HepG2 (cell line): ENCODE measurements around the gene PCOLCE2. TPM values are rescaled to one million over a fixed set of nuclear protein-coding genes. Genes with fewer than 3 reads are reported as not detected.

ENCODE experiments used
- CAMTA2 ChIP-seq: sonication (generic); formaldehyde crosslinking; IDR thresholded peaks from 2 replicates; pipeline ENCODE4 v1.4.0; 2020; ENCODE audit warnings: mild to moderate bottlenecking, missing genetic modification reagents, borderline replicate concordance
- CEBPB ChIP-seq: IDR thresholded peaks from 2 replicates; pipeline ENCODE4 v1.6.1; 2011; ENCODE audit warnings: low read depth, low read length, improper control_type of control experiment, borderline replicate concordance
- CREB1 ChIP-seq, 2 experiments: fragments of 450-650 bp in 1 of 2; IDR thresholded peaks; 2 replicates each; pipeline ENCODE4 v1.6.1; 2016 to 2017; ENCODE audit warnings: control low read depth in 1 of 2, mild to moderate bottlenecking in 1 of 2, missing compliant biosample characterization in 1 of 2, missing genetic modification characterization in 1 of 2
- EHMT2 ChIP-seq: fragments of 200-600 bp; sonication (generic); IDR thresholded peaks from 2 replicates; pipeline ENCODE4 v1.7.0; 2017; ENCODE audit warnings: antibody characterized with exemption, low read depth, low read length, borderline replicate concordance
- FOXO1 ChIP-seq: sonication (generic); formaldehyde crosslinking; IDR thresholded peaks from 2 replicates; pipeline ENCODE4 v1.4.0; 2020; ENCODE audit warnings: missing genetic modification reagents
- KAT7 ChIP-seq: IDR thresholded peaks from 2 replicates; pipeline ENCODE4 v1.6.1; 2018; ENCODE audit warnings: borderline replicate concordance, missing compliant biosample characterization
- MIER2 ChIP-seq: IDR thresholded peaks from 2 replicates; pipeline ENCODE4 v1.6.1; 2016; ENCODE audit warnings: missing biosample characterization, missing genetic modification reagents
- MIXL1 ChIP-seq: IDR thresholded peaks from 2 replicates; pipeline ENCODE4 v1.6.1; 2016
- RARA ChIP-seq: IDR thresholded peaks from 2 replicates; pipeline ENCODE4 v1.6.1; 2016; ENCODE audit warnings: missing genetic modification reagents, missing compliant biosample characterization
- SOX5 ChIP-seq: IDR thresholded peaks from 2 replicates; pipeline ENCODE4 v1.6.1; 2016; ENCODE audit warnings: borderline replicate concordance
- SSRP1 ChIP-seq: IDR thresholded peaks from 2 replicates; pipeline ENCODE4 v1.6.1; 2016; ENCODE audit warnings: control low read depth
- ZC3H4 ChIP-seq: sonication (generic); formaldehyde crosslinking; IDR thresholded peaks from 2 replicates; pipeline ENCODE4 v1.4.0; 2020; ENCODE audit warnings: missing genetic modification reagents, borderline replicate concordance
- ZNF792 ChIP-seq: IDR thresholded peaks from 2 replicates; pipeline ENCODE4 v1.6.1; 2016
- polyA plus RNA-seq, 8 experiments: library from polyadenylated mRNA; depleted of rRNA in 3 of 8; stranded (reverse) in 7 of 8; unstranded in 1 of 8; fragments of >200 nt; fragmentation: Illumina TruSeq in 4 of 8; extraction: Trizol in 4 of 8; gene quantifications; 2 replicates each; pipeline versions ENCODE4 v1.2.1 to v1.2.3, GENCODE V29; 2011 to 2016; ENCODE audit warnings: low read depth in 4 of 8, missing spikeins in 1 of 8, mixed read lengths in 1 of 8; ENCODE audit not compliant: insufficient read depth in 1 of 8
- total RNA-seq, 5 experiments: library from RNA; depleted of rRNA; stranded (reverse); fragments of >200 nt; fragmentation: Illumina TruSeq; extraction: Trizol; gene quantifications; 2 replicates each; pipeline ENCODE4 v1.2.3, GENCODE V29; 2016; ENCODE audit warnings: low read depth in 1 of 5
- TF ChIP-seq, protein P1 (sequence below): sonication (generic); formaldehyde crosslinking; IDR thresholded peaks from 2 replicates; pipeline ENCODE4 v1.4.0; 2020; ENCODE audit warnings: missing genetic modification reagents
- TF ChIP-seq, protein P2 (sequence below): sonication (generic); formaldehyde crosslinking; IDR thresholded peaks from 2 replicates; pipeline ENCODE4 v1.5.0; 2020; ENCODE audit warnings: missing genetic modification reagents, mild to moderate bottlenecking, borderline replicate concordance
- TF ChIP-seq, protein P3 (sequence below): sonication (generic); formaldehyde crosslinking; IDR thresholded peaks from 2 replicates; pipeline ENCODE4 v1.4.0; 2020; ENCODE audit warnings: low read depth, missing genetic modification reagents
- TF ChIP-seq, protein P4 (sequence below): sonication (generic); formaldehyde crosslinking; IDR thresholded peaks from 2 replicates; pipeline ENCODE4 v1.4.0; 2020; ENCODE audit warnings: missing genetic modification reagents, borderline replicate concordance

PCOLCE2 gene
- total and polyA plus RNA-seq, 2 of the 13 experiments (the other 11 are each of a cell fraction or from before 2014, with no cell fraction given), result 0.71 to 2.0 TPM

DNA sequence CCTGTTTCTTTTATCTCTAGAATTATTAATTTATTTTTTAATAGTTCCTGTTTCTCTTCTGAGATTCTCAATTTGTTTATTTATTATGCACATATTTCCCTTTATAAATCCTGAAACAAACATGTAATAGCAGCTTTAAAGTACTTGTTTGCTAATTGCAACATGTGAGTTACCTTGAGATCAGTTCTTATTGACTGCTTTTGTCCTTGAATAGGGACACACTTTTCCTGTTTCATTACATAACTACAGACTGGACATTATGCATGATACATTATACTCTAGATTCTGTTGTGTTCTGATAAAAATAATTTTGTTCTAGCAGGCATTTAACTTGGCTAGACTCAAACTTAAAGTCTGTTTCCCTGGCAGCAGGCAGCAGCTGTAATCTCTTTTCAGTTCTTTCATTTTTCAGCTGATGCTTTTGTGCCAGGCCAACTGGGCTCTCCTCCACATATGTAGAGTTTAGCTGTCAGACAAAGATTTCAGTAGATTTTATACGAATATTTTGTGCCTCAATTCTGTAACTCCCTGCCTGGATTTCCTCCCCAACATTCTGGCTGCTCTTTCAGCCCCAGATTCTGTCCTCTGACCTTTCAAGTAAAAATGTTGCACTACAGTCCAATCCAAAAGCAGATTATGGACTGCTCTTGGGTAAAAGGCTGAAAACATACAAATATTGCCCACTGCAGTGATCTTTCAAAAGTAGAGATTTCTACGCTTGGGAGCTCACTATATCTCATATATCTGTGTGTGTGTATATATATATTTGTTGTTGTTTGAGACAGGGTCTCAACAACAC, 41.9 kb downstream of the PCOLCE2 start (continued):
- TF ChIP-seq, protein P1, sequence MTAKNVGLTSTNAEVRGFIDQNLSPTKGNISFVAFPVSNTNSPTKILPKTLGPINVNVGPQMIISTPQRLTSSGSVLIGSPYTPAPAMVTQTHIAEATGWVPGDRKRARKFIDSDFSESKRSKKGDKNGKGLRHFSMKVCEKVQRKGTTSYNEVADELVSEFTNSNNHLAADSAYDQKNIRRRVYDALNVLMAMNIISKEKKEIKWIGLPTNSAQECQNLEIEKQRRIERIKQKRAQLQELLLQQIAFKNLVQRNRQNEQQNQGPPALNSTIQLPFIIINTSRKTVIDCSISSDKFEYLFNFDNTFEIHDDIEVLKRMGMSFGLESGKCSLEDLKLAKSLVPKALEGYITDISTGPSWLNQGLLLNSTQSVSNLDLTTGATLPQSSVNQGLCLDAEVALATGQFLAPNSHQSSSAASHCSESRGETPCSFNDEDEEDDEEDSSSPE (CRISPR knock-in tag), result no peak
- TF ChIP-seq ZC3H4, result no peak
- TF ChIP-seq ZNF792, result 0 out of 2 replicates have a peak, but pooled peaks have one; percentile 38
- TF ChIP-seq MIER2, result no peak
- peak; percentile 97 for TF ChIP-seq MIXL1 (CRISPR knock-in tag)
- peak; percentile 79 for TF ChIP-seq RARA (CRISPR knock-in tag)
- TF ChIP-seq SSRP1 (CRISPR knock-in tag), result no peak
- TF ChIP-seq FOXO1 (CRISPR knock-in tag), result peak; percentile 86; the same call in 1 of the 2 replicates
- TF ChIP-seq, protein P2, sequence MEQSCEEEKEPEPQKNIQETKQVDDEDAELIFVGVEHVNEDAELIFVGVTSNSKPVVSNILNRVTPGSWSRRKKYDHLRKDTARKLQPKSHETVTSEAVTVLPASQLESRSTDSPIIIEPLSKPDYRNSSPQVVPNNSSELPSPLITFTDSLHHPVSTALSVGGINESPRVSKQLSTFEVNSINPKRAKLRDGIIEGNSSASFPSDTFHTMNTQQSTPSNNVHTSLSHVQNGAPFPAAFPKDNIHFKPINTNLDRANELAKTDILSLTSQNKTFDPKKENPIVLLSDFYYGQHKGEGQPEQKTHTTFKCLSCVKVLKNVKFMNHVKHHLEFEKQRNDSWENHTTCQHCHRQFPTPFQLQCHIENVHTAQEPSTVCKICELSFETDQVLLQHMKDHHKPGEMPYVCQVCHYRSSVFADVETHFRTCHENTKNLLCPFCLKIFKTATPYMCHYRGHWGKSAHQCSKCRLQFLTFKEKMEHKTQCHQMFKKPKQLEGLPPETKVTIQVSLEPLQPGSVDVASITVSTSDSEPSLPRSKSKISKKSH (CRISPR knock-in tag), result no peak
- no peak for TF ChIP-seq CREB1 (IDR thresholded peaks at IDR 0.05)
- peak; percentile 57; the same call in 1 of the 2 replicates for TF ChIP-seq CREB1 (CRISPR knock-in tag; IDR thresholded peaks at IDR 0.05)
- no peak for TF ChIP-seq EHMT2
- TF ChIP-seq, protein P3, sequence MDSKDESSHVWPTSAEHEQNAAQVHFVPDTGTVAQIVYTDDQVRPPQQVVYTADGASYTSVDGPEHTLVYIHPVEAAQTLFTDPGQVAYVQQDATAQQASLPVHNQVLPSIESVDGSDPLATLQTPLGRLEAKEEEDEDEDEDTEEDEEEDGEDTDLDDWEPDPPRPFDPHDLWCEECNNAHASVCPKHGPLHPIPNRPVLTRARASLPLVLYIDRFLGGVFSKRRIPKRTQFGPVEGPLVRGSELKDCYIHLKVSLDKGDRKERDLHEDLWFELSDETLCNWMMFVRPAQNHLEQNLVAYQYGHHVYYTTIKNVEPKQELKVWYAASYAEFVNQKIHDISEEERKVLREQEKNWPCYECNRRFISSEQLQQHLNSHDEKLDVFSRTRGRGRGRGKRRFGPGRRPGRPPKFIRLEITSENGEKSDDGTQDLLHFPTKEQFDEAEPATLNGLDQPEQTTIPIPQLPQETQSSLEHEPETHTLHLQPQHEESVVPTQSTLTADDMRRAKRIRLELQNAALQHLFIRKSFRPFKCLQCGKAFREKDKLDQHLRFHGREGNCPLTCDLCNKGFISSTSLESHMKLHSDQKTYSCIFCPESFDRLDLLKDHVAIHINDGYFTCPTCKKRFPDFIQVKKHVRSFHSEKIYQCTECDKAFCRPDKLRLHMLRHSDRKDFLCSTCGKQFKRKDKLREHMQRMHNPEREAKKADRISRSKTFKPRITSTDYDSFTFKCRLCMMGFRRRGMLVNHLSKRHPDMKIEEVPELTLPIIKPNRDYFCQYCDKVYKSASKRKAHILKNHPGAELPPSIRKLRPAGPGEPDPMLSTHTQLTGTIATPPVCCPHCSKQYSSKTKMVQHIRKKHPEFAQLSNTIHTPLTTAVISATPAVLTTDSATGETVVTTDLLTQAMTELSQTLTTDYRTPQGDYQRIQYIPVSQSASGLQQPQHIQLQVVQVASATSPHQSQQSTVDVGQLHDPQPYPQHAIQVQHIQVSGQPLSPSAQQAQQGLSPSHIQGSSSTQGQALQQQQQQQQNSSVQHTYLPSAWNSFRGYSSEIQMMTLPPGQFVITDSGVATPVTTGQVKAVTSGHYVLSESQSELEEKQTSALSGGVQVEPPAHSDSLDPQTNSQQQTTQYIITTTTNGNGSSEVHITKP (CRISPR knock-in tag), result no peak; the same call in 1 of the 2 replicates
- no peak for TF ChIP-seq CAMTA2
- peak; percentile 86 for TF ChIP-seq SOX5 (CRISPR knock-in tag)
- peak; percentile 87 for TF ChIP-seq CEBPB
- TF ChIP-seq KAT7, result 0 out of 2 replicates have a peak, but pooled peaks have one; percentile 30
- TF ChIP-seq, protein P4, sequence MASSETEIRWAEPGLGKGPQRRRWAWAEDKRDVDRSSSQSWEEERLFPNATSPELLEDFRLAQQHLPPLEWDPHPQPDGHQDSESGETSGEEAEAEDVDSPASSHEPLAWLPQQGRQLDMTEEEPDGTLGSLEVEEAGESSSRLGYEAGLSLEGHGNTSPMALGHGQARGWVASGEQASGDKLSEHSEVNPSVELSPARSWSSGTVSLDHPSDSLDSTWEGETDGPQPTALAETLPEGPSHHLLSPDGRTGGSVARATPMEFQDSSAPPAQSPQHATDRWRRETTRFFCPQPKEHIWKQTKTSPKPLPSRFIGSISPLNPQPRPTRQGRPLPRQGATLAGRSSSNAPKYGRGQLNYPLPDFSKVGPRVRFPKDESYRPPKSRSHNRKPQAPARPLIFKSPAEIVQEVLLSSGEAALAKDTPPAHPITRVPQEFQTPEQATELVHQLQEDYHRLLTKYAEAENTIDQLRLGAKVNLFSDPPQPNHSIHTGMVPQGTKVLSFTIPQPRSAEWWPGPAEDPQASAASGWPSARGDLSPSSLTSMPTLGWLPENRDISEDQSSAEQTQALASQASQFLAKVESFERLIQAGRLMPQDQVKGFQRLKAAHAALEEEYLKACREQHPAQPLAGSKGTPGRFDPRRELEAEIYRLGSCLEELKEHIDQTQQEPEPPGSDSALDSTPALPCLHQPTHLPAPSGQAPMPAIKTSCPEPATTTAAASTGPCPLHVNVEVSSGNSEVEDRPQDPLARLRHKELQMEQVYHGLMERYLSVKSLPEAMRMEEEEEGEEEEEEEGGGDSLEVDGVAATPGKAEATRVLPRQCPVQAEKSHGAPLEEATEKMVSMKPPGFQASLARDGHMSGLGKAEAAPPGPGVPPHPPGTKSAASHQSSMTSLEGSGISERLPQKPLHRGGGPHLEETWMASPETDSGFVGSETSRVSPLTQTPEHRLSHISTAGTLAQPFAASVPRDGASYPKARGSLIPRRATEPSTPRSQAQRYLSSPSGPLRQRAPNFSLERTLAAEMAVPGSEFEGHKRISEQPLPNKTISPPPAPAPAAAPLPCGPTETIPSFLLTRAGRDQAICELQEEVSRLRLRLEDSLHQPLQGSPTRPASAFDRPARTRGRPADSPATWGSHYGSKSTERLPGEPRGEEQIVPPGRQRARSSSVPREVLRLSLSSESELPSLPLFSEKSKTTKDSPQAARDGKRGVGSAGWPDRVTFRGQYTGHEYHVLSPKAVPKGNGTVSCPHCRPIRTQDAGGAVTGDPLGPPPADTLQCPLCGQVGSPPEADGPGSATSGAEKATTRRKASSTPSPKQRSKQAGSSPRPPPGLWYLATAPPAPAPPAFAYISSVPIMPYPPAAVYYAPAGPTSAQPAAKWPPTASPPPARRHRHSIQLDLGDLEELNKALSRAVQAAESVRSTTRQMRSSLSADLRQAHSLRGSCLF (CRISPR knock-in tag), result no peak
